Osteoblast (primary cell): ENCODE data around the gene GDI2. TPM values are rescaled to one million over a fixed set of nuclear protein-coding genes. Genes with fewer than 3 reads are reported as not detected.

Experiments used
- DNase-seq: peaks from one replicate; pipeline ENCODE4 v3.0.0; 2011; ENCODE audit warnings: low spot score, mixed read lengths; ENCODE audit not compliant: insufficient read length; ENCODE audit errors: missing footprints
- H2AFZ ChIP-seq: 2 replicates; pipeline ENCODE4 v1.6.0; 2011; ENCODE audit warnings: mild to moderate bottlenecking, low read length
- H3K27ac ChIP-seq: 2 replicates; pipeline ENCODE4 v1.5.1; 2011; ENCODE audit warnings: mild to moderate bottlenecking, low read depth, low read length, moderate library complexity
- H3K27me3 ChIP-seq: 2 replicates; pipeline ENCODE4 v1.6.0; 2012; ENCODE audit warnings: mild to moderate bottlenecking, control low read depth, inconsistent platforms, low read length, moderate library complexity; ENCODE audit not compliant: insufficient read depth
- H3K36me3 ChIP-seq: 2 replicates; pipeline ENCODE4 v1.5.1; 2011; ENCODE audit warnings: mild to moderate bottlenecking, low read length, control low read depth, moderate library complexity; ENCODE audit not compliant: insufficient read depth
- H3K4me1 ChIP-seq: 2 replicates; pipeline ENCODE4 v1.5.1; 2011; ENCODE audit warnings: mild to moderate bottlenecking, low read length, control low read depth, moderate library complexity; ENCODE audit not compliant: insufficient read depth
- H3K4me2 ChIP-seq: 2 replicates; pipeline ENCODE4 v1.6.0; 2011; ENCODE audit warnings: mild to moderate bottlenecking, low read length; ENCODE audit not compliant: insufficient read depth
- H3K4me3 ChIP-seq: fragments of 200-600 bp; sonication (generic); 3 replicates; pipeline ENCODE4 v1.5.1; 2012; ENCODE audit warnings: mild to moderate bottlenecking, low read length, inconsistent platforms; ENCODE audit not compliant: insufficient read depth
- H3K79me2 ChIP-seq: 2 replicates; pipeline ENCODE4 v1.6.0; 2012; ENCODE audit warnings: mild to moderate bottlenecking, low read length, control low read depth, inconsistent platforms; ENCODE audit not compliant: insufficient read depth
- H3K9me3 ChIP-seq: 2 replicates; pipeline ENCODE4 v1.5.1; 2011; ENCODE audit warnings: low read depth, low read length, control low read depth
- H4K20me1 ChIP-seq: 2 replicates; pipeline ENCODE4 v1.6.0; 2012; ENCODE audit warnings: mild to moderate bottlenecking, low read length, control low read depth; ENCODE audit not compliant: insufficient read depth
- total RNA-seq: library from RNA; depleted of rRNA; stranded (reverse); fragments of >200 nt; gene quantifications from 2 replicates; pipeline ENCODE4 v1.2.3, GENCODE V29; 2012
- TF ChIP-seq, protein P1 (sequence below): IDR thresholded peaks from 2 replicates; pipeline ENCODE4 v1.5.1; 2011; ENCODE audit warnings: mild to moderate bottlenecking, low read depth, low read length, moderate library complexity; ENCODE audit errors: extremely low read depth

Gene GDI2
- total RNA-seq, 1 donor = 684 TPM

DNA sequence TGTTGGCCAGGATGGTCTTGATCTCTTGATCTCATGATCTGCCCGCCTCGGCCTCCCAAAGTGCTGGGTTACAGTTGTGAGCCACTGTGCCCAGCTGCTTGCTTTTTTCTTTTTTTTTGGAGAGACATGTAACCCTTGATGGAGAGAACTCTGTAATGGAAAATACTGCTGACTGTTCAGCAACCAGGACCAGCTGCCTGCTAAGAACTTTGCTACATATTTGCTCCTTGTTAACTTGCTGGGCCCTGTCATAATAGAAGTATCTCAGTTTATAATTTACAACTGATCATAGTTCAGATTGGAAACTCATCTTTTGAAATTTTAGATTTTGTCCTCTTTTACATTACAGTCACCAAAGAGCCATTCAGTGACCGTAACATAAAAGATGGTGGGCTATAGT is 93.7 kb downstream of the GDI2 start:
- H3K4me3 ChIP-seq = no peak overlapping the region
- peaks cover 25% of the 10 kb centered on the region for H3K36me3 ChIP-seq
- no peaks in the 10 kb centered on the region for H3K4me1 ChIP-seq
- H2AFZ ChIP-seq = no peak overlapping the region
- H3K27ac ChIP-seq = no peak overlapping the region
- no peaks in the 10 kb centered on the region for H3K9me3 ChIP-seq
- DNase-seq = no peak
- H3K27me3 ChIP-seq = no peaks in the 10 kb centered on the region
- no peak overlapping the region for H3K4me2 ChIP-seq
- TF ChIP-seq, protein P1, sequence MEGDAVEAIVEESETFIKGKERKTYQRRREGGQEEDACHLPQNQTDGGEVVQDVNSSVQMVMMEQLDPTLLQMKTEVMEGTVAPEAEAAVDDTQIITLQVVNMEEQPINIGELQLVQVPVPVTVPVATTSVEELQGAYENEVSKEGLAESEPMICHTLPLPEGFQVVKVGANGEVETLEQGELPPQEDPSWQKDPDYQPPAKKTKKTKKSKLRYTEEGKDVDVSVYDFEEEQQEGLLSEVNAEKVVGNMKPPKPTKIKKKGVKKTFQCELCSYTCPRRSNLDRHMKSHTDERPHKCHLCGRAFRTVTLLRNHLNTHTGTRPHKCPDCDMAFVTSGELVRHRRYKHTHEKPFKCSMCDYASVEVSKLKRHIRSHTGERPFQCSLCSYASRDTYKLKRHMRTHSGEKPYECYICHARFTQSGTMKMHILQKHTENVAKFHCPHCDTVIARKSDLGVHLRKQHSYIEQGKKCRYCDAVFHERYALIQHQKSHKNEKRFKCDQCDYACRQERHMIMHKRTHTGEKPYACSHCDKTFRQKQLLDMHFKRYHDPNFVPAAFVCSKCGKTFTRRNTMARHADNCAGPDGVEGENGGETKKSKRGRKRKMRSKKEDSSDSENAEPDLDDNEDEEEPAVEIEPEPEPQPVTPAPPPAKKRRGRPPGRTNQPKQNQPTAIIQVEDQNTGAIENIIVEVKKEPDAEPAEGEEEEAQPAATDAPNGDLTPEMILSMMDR = no peak
- H4K20me1 ChIP-seq = no peaks in the 10 kb centered on the region
- H3K79me2 ChIP-seq = peaks cover 40% of the 10 kb centered on the region

Other genes with a start within 250 kb of the GDI2 start
- 14.8 and 16.2 TPM in 2 replicates for gene ASB13, start 146.8 kb downstream of the GDI2 start, total RNA-seq
- 92.8 and 97.4 TPM in 2 replicates for gene TASOR2, start 128.6 kb downstream of the GDI2 start, total RNA-seq
- gene ANKRD16, start 76.5 kb upstream of the GDI2 start, total RNA-seq = 7.2 and 9.4 TPM in 2 replicates
- gene FBH1, start 76.8 kb upstream of the GDI2 start, total RNA-seq = 80.2 and 93.7 TPM in 2 replicates
- 1.1 and 1.2 TPM in 2 replicates for gene IL15RA, start 164.1 kb upstream of the GDI2 start, total RNA-seq
- gene IL2RA, start 248.9 kb upstream of the GDI2 start, total RNA-seq = not detected in 2 replicates